H9 (cell line): Measurements from ENCODE around the gene CTF1. TPM values are rescaled to one million over a fixed set of nuclear protein-coding genes. Genes with fewer than 3 reads are reported as not detected.

Experiments
- DNase-seq: peaks from one replicate; pipeline ENCODE4 v3.0.0-alpha.2; 2017
- H2AFZ ChIP-seq: one replicate; pipeline ENCODE4 v1.6.1; 2013; ENCODE audit warnings: mild to moderate bottlenecking, low read length, control low read depth, moderate library complexity
- H2AK5ac ChIP-seq: 2 replicates; pipeline ENCODE4 v1.6.1; 2013; ENCODE audit warnings: low read length, control low read depth, mixed read lengths; ENCODE audit not compliant: insufficient read length
- H2BK120ac ChIP-seq: one replicate; pipeline ENCODE4 v1.6.1; 2013; ENCODE audit warnings: low read depth, mild to moderate bottlenecking, low read length, control low read depth, inconsistent platforms; ENCODE audit not compliant: poor library complexity, severe bottlenecking
- H2BK12ac ChIP-seq: 2 replicates; pipeline ENCODE4 v1.6.1; 2013; ENCODE audit warnings: low read length, control low read depth, mixed read lengths, low read depth; ENCODE audit not compliant: insufficient read length
- H2BK15ac ChIP-seq: 2 replicates; pipeline ENCODE4 v1.6.1; 2013; ENCODE audit warnings: low read depth, low read length, control low read depth
- H2BK20ac ChIP-seq: one replicate; pipeline ENCODE4 v1.6.1; 2013; ENCODE audit warnings: low read depth, mild to moderate bottlenecking, low read length, control low read depth, inconsistent platforms; ENCODE audit not compliant: poor library complexity, severe bottlenecking
- H2BK5ac ChIP-seq: 2 replicates; pipeline ENCODE4 v1.6.1; 2013; ENCODE audit warnings: low read length, control low read depth, mixed read lengths; ENCODE audit not compliant: insufficient read length
- H3K14ac ChIP-seq: 2 replicates; pipeline ENCODE4 v1.6.1; 2013; ENCODE audit warnings: low read length, control low read depth; ENCODE audit not compliant: insufficient read depth
- H3K18ac ChIP-seq: 2 replicates; pipeline ENCODE4 v1.6.1; 2013; ENCODE audit warnings: low read depth, mild to moderate bottlenecking, mixed read lengths, low read length, control low read depth; ENCODE audit not compliant: insufficient read length
- H3K23ac ChIP-seq: 2 replicates; pipeline ENCODE4 v1.6.1; 2013; ENCODE audit warnings: low read length, control low read depth, mixed read lengths, low read depth; ENCODE audit not compliant: insufficient read length
- H3K23me2 ChIP-seq: 2 replicates; pipeline ENCODE4 v1.6.1; 2013; ENCODE audit warnings: low read depth, mild to moderate bottlenecking, mixed read lengths, low read length, control low read depth; ENCODE audit not compliant: insufficient read length, poor library complexity, severe bottlenecking
- H3K27ac ChIP-seq: 2 replicates; pipeline ENCODE4 v1.5.1; 2013; ENCODE audit warnings: low read length, control low read depth, mixed read lengths, low read depth; ENCODE audit not compliant: insufficient read length
- H3K27me3 ChIP-seq: 2 replicates; pipeline ENCODE4 v1.6.1; 2013; ENCODE audit warnings: low read length, control low read depth, inconsistent platforms; ENCODE audit not compliant: insufficient read depth
- H3K4ac ChIP-seq: 2 replicates; pipeline ENCODE4 v1.6.1; 2013; ENCODE audit warnings: low read depth, mild to moderate bottlenecking, control low read depth, inconsistent platforms, low read length, moderate library complexity
- H3K4me1 ChIP-seq: 2 replicates; pipeline ENCODE4 v1.6.1; 2013; ENCODE audit warnings: low read length, control low read depth, inconsistent platforms; ENCODE audit not compliant: insufficient read depth
- H3K4me2 ChIP-seq: 2 replicates; pipeline ENCODE4 v1.6.1; 2013; ENCODE audit warnings: low read length, control low read depth, mixed read lengths; ENCODE audit not compliant: insufficient read length, insufficient read depth
- H3K56ac ChIP-seq: 2 replicates; pipeline ENCODE4 v1.6.1; 2013; ENCODE audit warnings: low read depth, mild to moderate bottlenecking, mixed read lengths, low read length, control low read depth; ENCODE audit not compliant: insufficient read length
- H3K79me1 ChIP-seq: 2 replicates; pipeline ENCODE4 v1.6.1; 2013; ENCODE audit warnings: low read depth, mild to moderate bottlenecking, moderate library complexity, low read length, control low read depth, inconsistent platforms; ENCODE audit not compliant: insufficient read depth, poor library complexity, severe bottlenecking
- H3K79me2 ChIP-seq: 2 replicates; pipeline ENCODE4 v1.6.1; 2013; ENCODE audit warnings: low read length, control low read depth, inconsistent platforms; ENCODE audit not compliant: insufficient read depth
- H3K9ac ChIP-seq: 2 replicates; pipeline ENCODE4 v1.6.1; 2013; ENCODE audit warnings: low read length, control low read depth, mixed read lengths; ENCODE audit not compliant: insufficient read length; ENCODE audit errors: extremely low read depth
- H3K9me3 ChIP-seq: one replicate; pipeline ENCODE4 v1.6.1; 2013; ENCODE audit warnings: low read depth, low read length, inconsistent platforms; ENCODE audit not compliant: control insufficient read depth
- H3T11ph ChIP-seq: one replicate; pipeline ENCODE4 v1.6.1; 2013; ENCODE audit warnings: mild to moderate bottlenecking, low read length, control low read depth, inconsistent platforms
- H4K20me1 ChIP-seq: one replicate; pipeline ENCODE4 v1.6.1; 2013; ENCODE audit not compliant: control insufficient read depth, insufficient read length, insufficient read depth
- H4K5ac ChIP-seq: 2 replicates; pipeline ENCODE4 v1.6.1; 2013; ENCODE audit warnings: low read depth, mild to moderate bottlenecking, mixed read lengths, low read length, control low read depth; ENCODE audit not compliant: insufficient read length
- H4K8ac ChIP-seq: replicated peaks from 2 replicates; pipeline ENCODE4 v1.6.1; 2013; ENCODE audit warnings: low read length, control low read depth, mixed read lengths, low read depth; ENCODE audit not compliant: insufficient read length
- H4K91ac ChIP-seq: 2 replicates; pipeline ENCODE4 v1.6.1; 2013; ENCODE audit warnings: low read depth, mild to moderate bottlenecking, moderate library complexity, mixed read lengths, low read length, control low read depth; ENCODE audit not compliant: insufficient read length
- H3K27ac Mint-ChIP-seq, 3 experiments: 2 replicates in 2 of 3; 3 replicates in 1 of 3; pipeline ENCODE4 v1.8.0; 2020 to 2021; ENCODE audit warnings: mixed read lengths in 3 of 3, mild to moderate bottlenecking in 1 of 3, moderate library complexity in 1 of 3
- H3K27me3 Mint-ChIP-seq: 2 replicates; pipeline ENCODE4 v1.8.0; 2021; ENCODE audit warnings: low read depth, mild to moderate bottlenecking, moderate library complexity, mixed read lengths
- H3K36me3 Mint-ChIP-seq, 3 experiments: 2 replicates in 2 of 3; 3 replicates in 1 of 3; pipeline ENCODE4 v1.8.0; 2020 to 2021; ENCODE audit warnings: low read depth in 3 of 3, mixed read lengths in 3 of 3; ENCODE audit not compliant: insufficient read depth in 1 of 3
- H3K4me1 Mint-ChIP-seq, 2 experiments: 2 replicates each; pipeline ENCODE4 v1.8.0; 2020; ENCODE audit warnings: mixed read lengths in 2 of 2
- H3K4me3 Mint-ChIP-seq, 2 experiments: 2 replicates in 1 of 2; 3 replicates in 1 of 2; pipeline ENCODE4 v1.8.0; 2020 to 2021; ENCODE audit warnings: mild to moderate bottlenecking in 2 of 2, mixed read lengths in 2 of 2, moderate library complexity in 1 of 2
- H3K9me3 Mint-ChIP-seq, 2 experiments: 2 replicates in 1 of 2; 3 replicates in 1 of 2; pipeline ENCODE4 v1.8.0; 2020; ENCODE audit warnings: mild to moderate bottlenecking in 2 of 2, mixed read lengths in 2 of 2, moderate library complexity in 1 of 2
- WGBS: extraction: QIAGEN DNeasy Blood & Tissue Kit; methylation state at CpG from one replicate; pipeline ENCODE4 v1.1.7; 2013; ENCODE audit warnings: missing lambda C conversion rate, low lambda C conversion rate, mixed read lengths; ENCODE audit not compliant: insufficient read length; ENCODE audit errors: extremely low coverage; 5-methylcytosine and 5-hydroxymethylcytosine counted together
- total RNA-seq: library from RNA; stranded (reverse); gene quantifications from 2 replicates; pipeline ENCODE4 v1.2.1, GENCODE V29; 2021
- TF ChIP-seq, protein P1 (sequence below): fragments of 200-600 bp; sonication (generic); conservative IDR thresholded peaks from 3 replicates; pipeline ENCODE4 v1.8.0; 2021; ENCODE audit warnings: antibody characterized with exemption, mild to moderate bottlenecking

Gene CTF1
- total RNA-seq, 1 experiment from 2014 or later = 0.72 TPM

DNA sequence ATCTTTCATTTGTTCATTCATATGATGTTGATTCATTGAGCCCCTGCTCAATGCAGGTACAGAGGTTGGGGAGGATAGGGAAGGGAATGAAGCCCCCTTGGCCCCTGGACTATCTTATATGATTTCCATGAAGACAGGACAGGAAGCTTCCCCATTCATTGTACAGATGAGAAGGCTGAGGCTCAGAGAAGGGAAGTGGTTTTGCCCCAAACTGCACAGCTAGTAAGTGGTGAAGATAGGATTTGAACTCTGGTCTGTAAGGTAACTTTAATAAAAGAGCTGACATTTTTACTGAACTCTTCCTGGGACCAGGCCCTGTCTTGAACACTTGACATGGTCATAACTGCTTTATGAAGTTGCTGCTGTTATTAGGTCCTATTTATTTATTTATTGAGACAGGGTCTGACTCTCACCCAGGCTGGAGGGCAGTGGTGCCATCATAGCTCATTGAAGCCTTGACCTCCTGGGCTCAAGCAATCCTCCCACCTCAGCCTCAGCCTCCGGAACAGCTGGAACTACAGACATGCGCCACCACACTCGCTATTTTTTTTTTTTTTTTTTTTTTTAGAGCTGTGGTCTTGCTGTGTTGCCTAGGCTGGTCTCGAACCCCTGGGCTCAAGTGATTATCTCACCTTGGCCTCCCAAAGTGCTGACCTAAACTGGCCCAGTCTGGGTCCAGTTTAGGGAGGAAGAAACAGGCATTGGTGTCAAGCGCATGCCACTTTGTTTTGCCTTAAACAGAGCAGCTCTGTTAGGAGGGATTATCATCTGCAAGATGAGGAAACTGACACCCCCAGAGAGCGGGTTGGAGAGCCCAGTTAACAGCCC, 5.0 kb downstream of the CTF1 start:
- Mint-ChIP-seq H3K36me3 (no peaks in the 10 kb centered on the region), H3K9me3 (no peaks in the 10 kb centered on the region; a peak in 1 of 5 replicates), H3K27me3 (peaks cover 18% of the 10 kb centered on the region), H3K4me1 (peaks cover 11 to 16% of the 10 kb centered on the region in 2 experiments), H3K4me3 (peak overlapping the region; percentile 52 to 76), H3K27ac (peak overlapping the region in 1 of 3 experiments; percentile 74; a peak in 1 of 7 replicates)
- no peaks in the 10 kb centered on the region; the same call in 1 of the 2 replicates for H3K4me1 ChIP-seq
- no peak overlapping the region for H4K5ac ChIP-seq
- H2AFZ ChIP-seq = no peak overlapping the region
- no peak overlapping the region for H2BK5ac ChIP-seq
- H2BK120ac ChIP-seq = no peak overlapping the region
- peaks cover 2% of the 10 kb centered on the region for H4K20me1 ChIP-seq
- no peak overlapping the region for H3K4ac ChIP-seq
- H2AK5ac ChIP-seq = no peak overlapping the region
- H4K91ac ChIP-seq = no peak overlapping the region
- H3K18ac ChIP-seq = no peak overlapping the region
- H3K14ac ChIP-seq = no peak overlapping the region
- H3K23me2 ChIP-seq = peaks cover 8% of the 10 kb centered on the region
- no peak overlapping the region for H2BK12ac ChIP-seq
- no peak overlapping the region for H2BK15ac ChIP-seq
- WGBS = no CpG with 5 or more reads among the region's 6 CpGs
- H4K8ac ChIP-seq = no peak overlapping the region
- no peak overlapping the region for H2BK20ac ChIP-seq
- H3K27me3 ChIP-seq = no peaks in the 10 kb centered on the region
- H3K9me3 ChIP-seq = no peaks in the 10 kb centered on the region
- no peak overlapping the region for H3K56ac ChIP-seq
- no peak overlapping the region for H3K9ac ChIP-seq
- TF ChIP-seq, protein P1, sequence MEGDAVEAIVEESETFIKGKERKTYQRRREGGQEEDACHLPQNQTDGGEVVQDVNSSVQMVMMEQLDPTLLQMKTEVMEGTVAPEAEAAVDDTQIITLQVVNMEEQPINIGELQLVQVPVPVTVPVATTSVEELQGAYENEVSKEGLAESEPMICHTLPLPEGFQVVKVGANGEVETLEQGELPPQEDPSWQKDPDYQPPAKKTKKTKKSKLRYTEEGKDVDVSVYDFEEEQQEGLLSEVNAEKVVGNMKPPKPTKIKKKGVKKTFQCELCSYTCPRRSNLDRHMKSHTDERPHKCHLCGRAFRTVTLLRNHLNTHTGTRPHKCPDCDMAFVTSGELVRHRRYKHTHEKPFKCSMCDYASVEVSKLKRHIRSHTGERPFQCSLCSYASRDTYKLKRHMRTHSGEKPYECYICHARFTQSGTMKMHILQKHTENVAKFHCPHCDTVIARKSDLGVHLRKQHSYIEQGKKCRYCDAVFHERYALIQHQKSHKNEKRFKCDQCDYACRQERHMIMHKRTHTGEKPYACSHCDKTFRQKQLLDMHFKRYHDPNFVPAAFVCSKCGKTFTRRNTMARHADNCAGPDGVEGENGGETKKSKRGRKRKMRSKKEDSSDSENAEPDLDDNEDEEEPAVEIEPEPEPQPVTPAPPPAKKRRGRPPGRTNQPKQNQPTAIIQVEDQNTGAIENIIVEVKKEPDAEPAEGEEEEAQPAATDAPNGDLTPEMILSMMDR = no peak
- DNase-seq = no peak
- no peaks in the 10 kb centered on the region for H3K79me1 ChIP-seq
- H3K23ac ChIP-seq = no peak overlapping the region
- H3T11ph ChIP-seq = no peak overlapping the region
- no peaks in the 10 kb centered on the region for H3K79me2 ChIP-seq
- no peak overlapping the region for H3K27ac ChIP-seq
- peak overlapping the region; percentile 26 for H3K4me2 ChIP-seq
